ENCODE data around the gene CCDC197.

Gene CCDC197

DNA sequence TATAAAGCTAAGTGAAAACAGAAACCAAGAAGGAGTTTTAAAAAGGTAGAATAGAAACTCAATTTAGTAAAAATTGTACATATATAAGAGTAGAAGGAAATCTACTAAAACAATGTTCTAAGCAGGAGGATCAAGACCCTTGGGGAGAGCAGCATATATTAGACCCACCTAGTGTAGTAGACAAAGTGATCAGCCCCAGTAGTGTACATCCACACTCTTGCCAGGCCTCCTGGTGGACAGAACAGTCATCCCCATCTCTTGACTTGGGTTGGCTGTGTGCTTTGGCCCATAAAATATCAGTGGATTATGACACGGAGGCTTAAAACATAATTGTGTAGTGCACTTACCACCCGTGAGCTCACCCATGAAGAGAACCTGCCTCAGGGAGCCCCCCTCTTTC lies 18.1 kb downstream of the CCDC197 start:
- no peak overlapping the region for H3K27ac Mint-ChIP-seq
- no peak overlapping the region for H3K4me3 Mint-ChIP-seq
- no peaks in the 10 kb centered on the region for H3K9me3 Mint-ChIP-seq
- peaks cover 8% of the 10 kb centered on the region for H3K4me1 Mint-ChIP-seq
- H3K36me3 Mint-ChIP-seq (ENCODE audit: low read depth): no peaks in the 10 kb centered on the region
- TF ChIP-seq, protein P1, sequence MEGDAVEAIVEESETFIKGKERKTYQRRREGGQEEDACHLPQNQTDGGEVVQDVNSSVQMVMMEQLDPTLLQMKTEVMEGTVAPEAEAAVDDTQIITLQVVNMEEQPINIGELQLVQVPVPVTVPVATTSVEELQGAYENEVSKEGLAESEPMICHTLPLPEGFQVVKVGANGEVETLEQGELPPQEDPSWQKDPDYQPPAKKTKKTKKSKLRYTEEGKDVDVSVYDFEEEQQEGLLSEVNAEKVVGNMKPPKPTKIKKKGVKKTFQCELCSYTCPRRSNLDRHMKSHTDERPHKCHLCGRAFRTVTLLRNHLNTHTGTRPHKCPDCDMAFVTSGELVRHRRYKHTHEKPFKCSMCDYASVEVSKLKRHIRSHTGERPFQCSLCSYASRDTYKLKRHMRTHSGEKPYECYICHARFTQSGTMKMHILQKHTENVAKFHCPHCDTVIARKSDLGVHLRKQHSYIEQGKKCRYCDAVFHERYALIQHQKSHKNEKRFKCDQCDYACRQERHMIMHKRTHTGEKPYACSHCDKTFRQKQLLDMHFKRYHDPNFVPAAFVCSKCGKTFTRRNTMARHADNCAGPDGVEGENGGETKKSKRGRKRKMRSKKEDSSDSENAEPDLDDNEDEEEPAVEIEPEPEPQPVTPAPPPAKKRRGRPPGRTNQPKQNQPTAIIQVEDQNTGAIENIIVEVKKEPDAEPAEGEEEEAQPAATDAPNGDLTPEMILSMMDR (IDR thresholded peaks at IDR 0.05; ENCODE audit: unreplicated experiment in 3 of 3): no peak
- peaks cover 17% of the 10 kb centered on the region for H3K27me3 Mint-ChIP-seq (ENCODE audit: low read depth)

DNA sequence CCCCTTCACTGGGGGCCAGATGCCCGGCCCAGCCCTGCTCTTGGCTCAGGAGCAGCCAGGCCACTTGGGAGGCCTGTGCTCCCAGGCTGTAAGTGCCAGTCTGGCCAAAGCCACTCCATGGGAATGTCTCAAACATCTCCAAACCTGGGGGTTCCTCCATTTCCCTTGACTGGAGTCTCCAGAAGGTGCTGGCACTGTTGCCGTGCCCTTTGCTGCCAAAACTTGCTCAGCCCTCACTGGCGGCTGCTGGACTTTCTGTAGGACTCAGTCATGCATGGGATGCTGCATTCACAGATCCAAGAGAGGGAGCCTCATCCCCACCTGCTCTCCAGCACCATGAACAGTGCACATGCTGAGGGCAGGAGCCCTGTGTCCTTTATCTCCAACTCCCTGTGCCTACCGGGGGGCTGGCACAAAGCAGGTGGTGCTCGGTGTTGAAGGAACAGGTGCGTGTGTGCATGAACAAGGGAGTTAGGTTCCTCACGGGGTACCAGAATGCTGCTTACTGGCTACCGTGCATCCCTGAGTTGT lies 19.4 kb downstream of the CCDC197 start:
- TF ChIP-seq, protein P1 (IDR thresholded peaks at IDR 0.05; ENCODE audit: unreplicated experiment in 3 of 3): no peak
- H3K27me3 Mint-ChIP-seq (ENCODE audit: low read depth): peaks cover 18% of the 10 kb centered on the region
- peaks cover 4% of the 10 kb centered on the region for H3K4me1 Mint-ChIP-seq

DNA sequence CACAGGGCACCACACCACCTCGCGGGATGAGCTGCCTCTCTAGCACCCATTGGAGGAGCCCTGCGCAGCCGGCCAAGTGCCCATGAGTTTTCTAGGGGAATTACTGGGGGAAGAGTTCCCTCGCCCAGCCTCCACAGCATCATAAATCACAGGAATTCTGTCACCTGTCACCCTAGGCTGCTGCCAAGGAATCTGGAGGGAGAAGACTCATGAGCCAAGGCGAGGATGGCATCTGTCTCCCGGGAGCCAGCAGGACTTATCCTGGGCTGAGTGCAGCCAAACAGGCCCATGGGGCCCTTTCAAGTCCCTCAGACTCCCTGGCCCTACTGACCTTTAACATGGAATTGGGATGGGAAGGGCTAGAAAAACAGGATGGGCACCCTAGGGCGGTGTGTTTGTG lies 21.2 kb downstream of the CCDC197 start:
- H3K36me3 Mint-ChIP-seq (ENCODE audit: low read depth): no peaks in the 10 kb centered on the region
- peaks cover 22% of the 10 kb centered on the region for H3K27me3 Mint-ChIP-seq (ENCODE audit: low read depth)
- TF ChIP-seq, protein P1 (IDR thresholded peaks at IDR 0.05; ENCODE audit: unreplicated experiment in 3 of 3): no peak
- no peak overlapping the region for H3K27ac Mint-ChIP-seq
- no peak overlapping the region for H3K4me3 Mint-ChIP-seq
- H3K4me1 Mint-ChIP-seq: no peaks in the 10 kb centered on the region
- H3K9me3 Mint-ChIP-seq: no peaks in the 10 kb centered on the region

More for the DNA sequence above, 19.4 kb downstream of the CCDC197 start:
- no peak overlapping the region for H3K4me3 Mint-ChIP-seq
- no peak overlapping the region for H3K27ac Mint-ChIP-seq
- no peaks in the 10 kb centered on the region for H3K36me3 Mint-ChIP-seq (ENCODE audit: low read depth)
- H3K9me3 Mint-ChIP-seq: no peaks in the 10 kb centered on the region

DNA sequence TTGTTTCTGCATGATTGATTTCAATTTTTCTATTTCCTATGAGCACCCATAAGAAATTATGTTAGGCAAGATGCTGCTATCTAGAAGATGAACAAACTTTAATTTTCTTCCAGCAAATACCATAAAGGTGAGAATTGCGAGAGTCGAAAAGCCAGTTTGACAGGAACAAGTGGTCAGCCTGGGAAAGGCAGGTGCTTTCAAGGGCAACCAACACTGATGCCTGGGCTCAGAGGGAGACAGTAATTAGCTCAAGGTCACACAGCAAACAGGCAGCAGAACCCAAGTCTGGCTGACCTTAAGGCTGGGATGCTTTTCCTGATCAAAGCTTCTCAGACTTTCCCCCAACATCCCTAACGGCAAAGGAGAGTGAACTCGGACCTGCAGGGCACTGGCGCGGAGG lies 22.2 kb downstream of the CCDC197 start:
- TF ChIP-seq, protein P1 (IDR thresholded peaks at IDR 0.05; ENCODE audit: unreplicated experiment in 3 of 3): no peak
- H3K27me3 Mint-ChIP-seq (ENCODE audit: low read depth): peaks cover 21% of the 10 kb centered on the region
- H3K36me3 Mint-ChIP-seq (ENCODE audit: low read depth): no peaks in the 10 kb centered on the region
- H3K4me3 Mint-ChIP-seq: no peak overlapping the region
- no peak overlapping the region for H3K27ac Mint-ChIP-seq
- H3K4me1 Mint-ChIP-seq: no peaks in the 10 kb centered on the region
- no peaks in the 10 kb centered on the region for H3K9me3 Mint-ChIP-seq

DNA sequence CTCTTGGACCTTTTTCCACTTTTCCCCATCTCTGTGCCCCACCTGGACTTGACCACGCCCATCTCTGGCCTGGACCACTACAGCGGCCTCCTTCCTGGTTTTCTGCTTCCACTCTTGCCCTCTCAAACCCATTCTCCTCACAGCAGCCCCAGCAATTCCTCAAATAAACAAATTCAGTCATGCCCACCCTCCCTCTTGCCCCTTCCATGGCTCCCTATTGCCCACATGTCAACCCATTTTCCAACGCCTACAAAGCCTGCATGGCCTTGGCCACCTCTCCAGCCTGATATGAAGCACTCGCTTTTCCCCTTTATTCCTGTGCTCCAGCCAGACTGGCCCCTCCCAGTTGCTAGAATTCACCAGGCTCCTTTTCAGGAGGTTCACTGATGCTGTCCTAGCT lies 23.2 kb downstream of the CCDC197 start:
- Mint-ChIP-seq H3K27me3 (ENCODE audit: low read depth) (peaks cover 14% of the 10 kb centered on the region), H3K4me1 (no peaks in the 10 kb centered on the region), H3K4me3 (no peak overlapping the region), H3K36me3 (ENCODE audit: low read depth) (no peaks in the 10 kb centered on the region), H3K9me3 (no peaks in the 10 kb centered on the region), H3K27ac (no peak overlapping the region)
- TF ChIP-seq, protein P1 (IDR thresholded peaks at IDR 0.05; ENCODE audit: unreplicated experiment in 3 of 3): no peak

DNA sequence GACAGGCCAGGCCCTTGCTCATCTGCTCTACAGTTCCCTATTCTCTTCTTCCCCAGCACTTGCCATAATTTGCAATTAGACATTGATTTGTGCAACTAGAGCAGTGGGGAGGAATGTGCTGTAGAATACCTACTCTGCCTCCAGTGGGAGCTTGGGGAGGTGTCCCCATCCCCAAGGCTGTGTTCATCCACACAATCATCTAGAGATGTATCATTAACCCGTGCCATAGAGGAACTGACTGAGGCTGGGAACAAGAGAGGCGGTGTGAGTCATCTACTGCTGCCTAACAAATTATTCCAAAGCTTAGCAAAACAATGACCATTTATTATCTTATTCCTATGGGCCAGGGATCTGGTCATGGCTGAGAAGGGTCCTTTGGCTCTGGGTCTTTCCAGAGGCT lies 23.9 kb downstream of the CCDC197 start:
- peaks cover 3% of the 10 kb centered on the region for H3K4me1 Mint-ChIP-seq
- no peaks in the 10 kb centered on the region for H3K36me3 Mint-ChIP-seq (ENCODE audit: low read depth)
- no peak overlapping the region for H3K27ac Mint-ChIP-seq
- peaks cover 14% of the 10 kb centered on the region for H3K27me3 Mint-ChIP-seq (ENCODE audit: low read depth)
- TF ChIP-seq, protein P1 (IDR thresholded peaks at IDR 0.05; ENCODE audit: unreplicated experiment in 3 of 3): no peak
- H3K4me3 Mint-ChIP-seq: no peak overlapping the region
- no peaks in the 10 kb centered on the region for H3K9me3 Mint-ChIP-seq

Data from nephron (organoid).